SK-N-SH (cell line): ENCODE measurements around the gene BOK. TPM values are rescaled to one million over a fixed set of nuclear protein-coding genes. Genes with fewer than 3 reads are reported as not detected.

Source experiments
- CTCF ChIA-PET: fragments of 300-600, 350-600 bp; formaldehyde crosslinking; extraction: SDS; loops from one replicate; lab custom pipeline; 2021; lab: Yijun Ruan, JAX
- POLR2A ChIA-PET: fragments of 350-600 bp; sonication (Branson Sonifier 250); formaldehyde crosslinking; extraction: SDS; loops from one replicate; lab custom pipeline; 2020; ENCODE audit warnings: antibody characterized with exemption, inconsistent platforms; lab: Yijun Ruan, JAX
- DNase-seq: peaks from one replicate; pipeline ENCODE4 v3.0.0; 2012
- H2AFZ ChIP-seq: fragments of 200-600 bp; sonication (generic); 2 replicates; pipeline ENCODE4 v1.8.1; 2016; ENCODE audit warnings: antibody characterized with exemption, mild to moderate bottlenecking, low read depth
- H3F3A ChIP-seq: fragments of 200-600 bp; sonication (generic); replicated peaks from 2 replicates; pipeline ENCODE3; 2016; ENCODE audit warnings: antibody characterized with exemption, mild to moderate bottlenecking; ENCODE audit not compliant: insufficient read depth
- H3K27ac ChIP-seq, 2 experiments: fragments of 200-500 bp in 1 of 2; fragments of 200-600 bp in 1 of 2; sonication (Bioruptor generic) in 1 of 2; sonication (generic), shearing (Covaris generic) in 1 of 2; 2 replicates each; pipeline versions ENCODE4 v1.5.1 to v1.6.1; 2014 to 2016; ENCODE audit warnings: low read depth in 2 of 2, inconsistent platforms in 1 of 2, low read length in 1 of 2, mild to moderate bottlenecking in 1 of 2, mixed read lengths in 1 of 2
- H3K27me3 ChIP-seq: fragments of 200-600 bp; sonication (generic), shearing (Covaris generic); 2 replicates; pipeline ENCODE4 v1.6.1; 2016; ENCODE audit warnings: mixed run types; ENCODE audit not compliant: insufficient read depth
- H3K36me3 ChIP-seq, 2 experiments: fragments of 200-500 bp in 1 of 2; fragments of 200-600 bp in 1 of 2; sonication (Bioruptor generic) in 1 of 2; sonication (generic) in 1 of 2; replicated peaks in 1 of 2; 2 replicates each; pipeline versions ENCODE3 to v1.5.1; 2014 to 2016; ENCODE audit warnings: low read length in 1 of 2, mild to moderate bottlenecking in 1 of 2; ENCODE audit not compliant: insufficient read depth in 2 of 2, control insufficient read depth in 1 of 2
- H3K4me1 ChIP-seq, 2 experiments: fragments of 200-500 bp in 1 of 2; fragments of 200-600 bp in 1 of 2; sonication (Bioruptor generic) in 1 of 2; sonication (generic), shearing (Covaris generic) in 1 of 2; 2 replicates each; pipeline versions ENCODE4 v1.5.1 to v1.6.1; 2014 to 2016; ENCODE audit warnings: low read depth in 1 of 2, low read length in 1 of 2, mixed run types in 1 of 2; ENCODE audit not compliant: insufficient read depth in 2 of 2, control insufficient read depth in 1 of 2
- H3K4me2 ChIP-seq: fragments of 200-600 bp; sonication (generic), shearing (Covaris generic); 2 replicates; pipeline ENCODE4 v1.6.1; 2017; ENCODE audit warnings: mixed run types
- H3K4me3 ChIP-seq, 2 experiments: fragments of 200-500 bp in 1 of 2; fragments of 200-600 bp in 1 of 2; sonication (Bioruptor generic) in 1 of 2; sonication (generic), shearing (Covaris generic) in 1 of 2; 2 replicates each; pipeline versions ENCODE4 v1.5.1 to v1.8.1; 2014 to 2016; ENCODE audit warnings: low read depth in 2 of 2, inconsistent platforms in 1 of 2, low read length in 1 of 2, mild to moderate bottlenecking in 1 of 2, mixed read lengths in 1 of 2, moderate library complexity in 1 of 2
- H3K79me2 ChIP-seq: fragments of 200-600 bp; sonication (generic); 2 replicates; pipeline ENCODE4 v1.8.1; 2017; ENCODE audit warnings: mild to moderate bottlenecking; ENCODE audit not compliant: insufficient read depth
- H3K9ac ChIP-seq: fragments of 200-600 bp; sonication (generic); 2 replicates; pipeline ENCODE4 v1.6.1; 2017; ENCODE audit warnings: mixed run types
- H3K9me2 ChIP-seq: fragments of 200-600 bp; sonication (generic); 2 replicates; pipeline ENCODE4 v1.6.1; 2017; ENCODE audit warnings: mixed run types
- H3K9me3 ChIP-seq: fragments of 200-600 bp; sonication (generic); 2 replicates; pipeline ENCODE4 v1.6.1; 2017; ENCODE audit warnings: mixed run types, mild to moderate bottlenecking, moderate library complexity
- H4K20me1 ChIP-seq: fragments of 200-600 bp; sonication (generic); 2 replicates; pipeline ENCODE4 v1.6.1; 2017; ENCODE audit warnings: mild to moderate bottlenecking, mixed run types; ENCODE audit not compliant: insufficient read depth
- CTCF ChIP-seq: fragments of 200-600 bp; sonication (generic); IDR thresholded peaks from 2 replicates; pipeline ENCODE4 v1.6.1; 2017; ENCODE audit warnings: antibody characterized with exemption, mild to moderate bottlenecking, moderate library complexity
- EZH2phosphoT487 ChIP-seq: fragments of 200-600 bp; sonication (generic); IDR thresholded peaks from 2 replicates; pipeline ENCODE4 v1.6.1; 2017; ENCODE audit warnings: low read depth, mixed run types, mild to moderate bottlenecking, antibody characterized with exemption, moderate library complexity, borderline replicate concordance
- FOXM1 ChIP-seq: IDR thresholded peaks from 2 replicates; pipeline ENCODE4 v1.4.0; 2012; ENCODE audit warnings: low read depth, mild to moderate bottlenecking
- GABPA ChIP-seq: IDR thresholded peaks from 2 replicates; pipeline ENCODE4 v1.4.0; 2012; ENCODE audit warnings: low read depth, mild to moderate bottlenecking
- GATA2 ChIP-seq: sonication (generic); formaldehyde crosslinking; IDR thresholded peaks from 2 replicates; pipeline ENCODE4 v1.5.0; 2020; ENCODE audit warnings: mild to moderate bottlenecking, missing genetic modification reagents
- IRF3 ChIP-seq: fragments of 150-350 bp; IDR thresholded peaks from 2 replicates; pipeline ENCODE4 v1.6.1; 2016; ENCODE audit warnings: mild to moderate bottlenecking, low read depth, low read length
- JUND ChIP-seq: IDR thresholded peaks from 2 replicates; pipeline ENCODE4 v1.4.0; 2012
- NFIC ChIP-seq: IDR thresholded peaks from 2 replicates; pipeline ENCODE4 v1.4.0; 2012; ENCODE audit warnings: borderline replicate concordance
- POLR2AphosphoS5 ChIP-seq: IDR thresholded peaks from 2 replicates; pipeline ENCODE4 v1.6.1; 2012; ENCODE audit warnings: low read depth, low read length
- RCOR1 ChIP-seq: fragments of 150-350 bp; IDR thresholded peaks from 2 replicates; pipeline ENCODE4 v1.6.1; 2017; ENCODE audit warnings: antibody characterized with exemption, low read length
- SIN3A ChIP-seq: IDR thresholded peaks from 2 replicates; pipeline ENCODE4 v1.6.1; 2012; ENCODE audit warnings: low read depth, mild to moderate bottlenecking, low read length, moderate library complexity, borderline replicate concordance
- TAF1 ChIP-seq: IDR thresholded peaks from 2 replicates; pipeline ENCODE4 v1.6.1; 2012; ENCODE audit warnings: low read depth, mild to moderate bottlenecking, low read length, moderate library complexity, borderline replicate concordance
- TEAD4 ChIP-seq: IDR thresholded peaks from 2 replicates; pipeline ENCODE4 v1.4.0; 2012; ENCODE audit warnings: mild to moderate bottlenecking, borderline replicate concordance; ENCODE audit not compliant: insufficient read depth
- WGBS: methylation state at CpG from one replicate; pipeline ENCODE4 v1.1.6; 2017; ENCODE audit warnings: low lambda C conversion rate; 5-methylcytosine and 5-hydroxymethylcytosine counted together
- polyA plus RNA-seq, 3 experiments: library from polyadenylated mRNA; depleted of rRNA; stranded (reverse); fragments of >200 nt; gene quantifications; 2 replicates each; pipeline ENCODE4 v1.2.3, GENCODE V29; 2012
- TF ChIP-seq, protein P1 (sequence below): IDR thresholded peaks from 2 replicates; pipeline ENCODE4 v1.4.0; 2012; ENCODE audit warnings: low read depth
- TF ChIP-seq, protein P2 (sequence below): IDR thresholded peaks from 2 replicates; pipeline ENCODE4 v1.4.0; 2012; ENCODE audit warnings: low read depth, borderline replicate concordance

BOK gene
- polyA plus RNA-seq, 1 of the 3 experiments (the other 2 are of a cell fraction), result 1.7 TPM

- CTCF ChIA-PET, result interaction anchor here (0.6 kb wide), 1 partner anchor 25 kb away, joined by 3 read pairs; no protein-coding TSS in a partner anchor
- H3K27me3 ChIP-seq, result no peaks in the 10 kb centered on the region
- H3F3A ChIP-seq, result peaks cover 2% of the 10 kb centered on the region
- H3K27ac ChIP-seq, result no peak overlapping the region
- H3K9ac ChIP-seq, result no peak overlapping the region
- no peaks in the 10 kb centered on the region for H3K36me3 ChIP-seq
- no peaks in the 10 kb centered on the region for H3K9me2 ChIP-seq
- no peak for TF ChIP-seq IRF3
- TF ChIP-seq, all 33 proteins: peak for 0
- H3K4me3 ChIP-seq, result no peak overlapping the region
- H3K4me2 ChIP-seq, result no peak overlapping the region
- peak; percentile 14 for DNase-seq
- no peaks in the 10 kb centered on the region for H3K4me1 ChIP-seq
- H3K9me3 ChIP-seq, result no peaks in the 10 kb centered on the region
- H4K20me1 ChIP-seq, result no peaks in the 10 kb centered on the region
- H2AFZ ChIP-seq, result no peak overlapping the region
- H3K79me2 ChIP-seq, result no peaks in the 10 kb centered on the region
- WGBS, result 95% methylated on average over 13 of the region's 23 CpGs
- POLR2A ChIA-PET, result no interaction called here
Observed at GRCh38 chr2:241569831-241570281, 11.3 kb downstream of the BOK start.

DNA sequence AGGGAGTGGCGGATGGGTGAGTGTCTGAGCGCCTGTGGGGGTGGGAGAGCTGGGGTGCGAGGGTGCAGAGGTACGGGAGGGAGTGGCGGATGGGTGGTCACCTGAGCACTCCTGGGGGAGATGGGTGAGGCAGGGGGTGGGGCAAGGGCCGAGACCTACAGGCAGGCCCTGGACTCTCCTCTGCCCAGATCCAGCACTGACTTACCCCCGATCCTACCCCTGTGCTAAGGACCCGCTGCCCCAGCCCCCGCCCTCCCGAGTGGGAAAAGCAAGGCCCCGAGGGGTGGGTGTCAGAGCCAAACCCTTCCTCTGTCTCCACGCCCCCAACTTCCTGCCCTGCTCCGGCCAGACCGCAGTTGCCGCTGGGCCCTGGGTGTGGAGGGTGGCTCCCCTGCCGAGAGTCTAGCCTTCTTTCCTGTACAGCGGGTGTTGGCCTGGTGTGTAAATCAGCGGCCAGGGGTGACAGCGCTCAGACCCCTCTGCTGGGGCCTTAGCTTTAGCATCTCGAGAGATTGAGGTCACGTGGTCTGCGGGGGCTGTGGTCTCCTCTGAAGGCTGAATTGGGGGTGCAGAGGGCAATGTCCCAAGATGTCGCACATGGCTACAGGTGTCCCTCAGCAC, 12.5 kb downstream of the BOK start:
- Histone ChIP-seq H3K4me1 (no peaks in the 10 kb centered on the region), H2AFZ (no peak overlapping the region), H3F3A (peaks cover 2% of the 10 kb centered on the region), H3K79me2 (no peaks in the 10 kb centered on the region), H3K27me3 (no peaks in the 10 kb centered on the region), H3K36me3 (no peaks in the 10 kb centered on the region), H3K27ac (no peak overlapping the region), H3K9me3 (no peaks in the 10 kb centered on the region), H3K4me3 (no peak overlapping the region), H4K20me1 (no peaks in the 10 kb centered on the region), H3K4me2 (no peak overlapping the region), H3K9me2 (no peaks in the 10 kb centered on the region), H3K9ac (no peak overlapping the region)
- 97% methylated on average over 12 of the region's 23 CpGs for WGBS
- DNase-seq, result peak; percentile 12
- CTCF ChIA-PET, result no interaction called here
- no peak for TF ChIP-seq NFIC
- TF ChIP-seq FOXM1, result no peak
- TF ChIP-seq SIN3A, result no peak
- no peak for TF ChIP-seq JUND
- no peak for TF ChIP-seq POLR2AphosphoS5
- TF ChIP-seq EZH2phosphoT487, result no peak
- no peak for TF ChIP-seq RCOR1
- no peak for TF ChIP-seq TAF1
- TF ChIP-seq, protein P1, sequence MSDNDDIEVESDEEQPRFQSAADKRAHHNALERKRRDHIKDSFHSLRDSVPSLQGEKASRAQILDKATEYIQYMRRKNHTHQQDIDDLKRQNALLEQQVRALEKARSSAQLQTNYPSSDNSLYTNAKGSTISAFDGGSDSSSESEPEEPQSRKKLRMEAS, result no peak
- TF ChIP-seq CTCF, result no peak
- TF ChIP-seq, protein P2, sequence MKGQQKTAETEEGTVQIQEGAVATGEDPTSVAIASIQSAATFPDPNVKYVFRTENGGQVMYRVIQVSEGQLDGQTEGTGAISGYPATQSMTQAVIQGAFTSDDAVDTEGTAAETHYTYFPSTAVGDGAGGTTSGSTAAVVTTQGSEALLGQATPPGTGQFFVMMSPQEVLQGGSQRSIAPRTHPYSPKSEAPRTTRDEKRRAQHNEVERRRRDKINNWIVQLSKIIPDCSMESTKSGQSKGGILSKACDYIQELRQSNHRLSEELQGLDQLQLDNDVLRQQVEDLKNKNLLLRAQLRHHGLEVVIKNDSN, result no peak
- TF ChIP-seq GABPA, result no peak
- no peak for TF ChIP-seq GATA2 (CRISPR knock-in tag)
- no peak for TF ChIP-seq TEAD4
- POLR2A ChIA-PET, result no interaction called here
